HG03196 (cell line): Measurements from ENCODE around the gene MEF2C.
"Not testable (repeated sequence)": the region's sequence is repeated elsewhere in the genome, so short reads cannot be mapped to it uniquely, and the experiment has no call there.

Source experiments
- ATAC-seq: cut with Tn5 transposase; IDR thresholded peaks from one replicate; pipeline ENCODE4 v1.9.1; 2021; ENCODE audit not compliant: unreplicated experiment

Gene MEF2C

DNA sequence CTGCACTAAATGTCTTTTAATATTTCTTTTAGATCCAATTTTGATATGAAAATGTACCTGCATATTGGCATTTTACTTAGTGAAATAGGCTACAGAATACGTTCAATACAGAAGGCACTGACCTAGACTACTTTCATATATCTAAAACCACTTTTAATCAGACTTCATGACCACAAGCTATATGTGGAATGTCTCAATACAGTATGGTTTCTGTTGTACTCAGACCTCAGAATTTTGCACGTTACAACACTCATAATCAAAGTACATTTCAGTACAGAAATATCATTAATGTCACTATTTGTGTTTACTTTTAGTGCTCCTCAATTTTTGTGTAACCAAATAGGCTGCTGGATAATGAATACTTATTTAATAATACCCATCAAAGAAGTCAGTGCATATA, 74.8 kb downstream of the MEF2C start:
- peak; percentile 64 for ATAC-seq

DNA sequence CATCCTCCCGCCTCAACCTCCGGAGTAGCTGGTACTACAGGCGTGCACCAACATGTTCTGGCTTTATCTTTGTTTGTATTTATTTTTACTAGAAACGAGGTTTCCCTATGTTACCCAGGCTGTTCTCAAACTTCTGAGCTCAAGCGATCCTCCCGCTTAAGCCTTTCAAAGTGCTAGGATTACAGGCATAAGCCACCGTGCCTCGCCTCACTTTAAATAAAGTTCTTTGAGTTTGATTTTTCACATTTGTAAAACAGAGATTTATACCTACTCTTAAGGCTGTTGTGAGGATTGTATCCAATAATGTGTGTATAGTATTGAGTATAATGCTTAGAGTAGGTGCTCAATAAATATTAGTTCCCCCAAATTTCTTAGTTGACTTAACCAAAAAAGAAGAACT, 75.7 kb downstream of the MEF2C start:
- no peak for ATAC-seq

DNA sequence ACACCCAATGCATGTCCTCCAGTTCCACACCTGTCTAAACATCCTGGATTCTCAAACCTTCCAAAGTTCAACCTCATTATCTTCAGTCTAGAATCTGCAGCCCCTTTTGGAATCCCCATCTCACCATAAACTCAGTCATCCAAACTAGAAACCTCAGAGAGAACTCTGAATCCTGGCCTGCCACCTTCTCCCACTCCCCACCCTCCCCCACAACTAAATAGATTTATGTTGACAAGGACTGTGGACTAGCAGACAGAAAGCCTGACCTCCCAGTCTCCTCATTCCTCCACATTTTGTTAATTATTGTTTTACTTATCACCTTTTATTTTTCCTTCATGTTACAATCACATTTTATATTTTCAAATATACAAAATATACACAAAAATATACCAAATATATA, 76.6 kb downstream of the MEF2C start:
- no peak for ATAC-seq

DNA sequence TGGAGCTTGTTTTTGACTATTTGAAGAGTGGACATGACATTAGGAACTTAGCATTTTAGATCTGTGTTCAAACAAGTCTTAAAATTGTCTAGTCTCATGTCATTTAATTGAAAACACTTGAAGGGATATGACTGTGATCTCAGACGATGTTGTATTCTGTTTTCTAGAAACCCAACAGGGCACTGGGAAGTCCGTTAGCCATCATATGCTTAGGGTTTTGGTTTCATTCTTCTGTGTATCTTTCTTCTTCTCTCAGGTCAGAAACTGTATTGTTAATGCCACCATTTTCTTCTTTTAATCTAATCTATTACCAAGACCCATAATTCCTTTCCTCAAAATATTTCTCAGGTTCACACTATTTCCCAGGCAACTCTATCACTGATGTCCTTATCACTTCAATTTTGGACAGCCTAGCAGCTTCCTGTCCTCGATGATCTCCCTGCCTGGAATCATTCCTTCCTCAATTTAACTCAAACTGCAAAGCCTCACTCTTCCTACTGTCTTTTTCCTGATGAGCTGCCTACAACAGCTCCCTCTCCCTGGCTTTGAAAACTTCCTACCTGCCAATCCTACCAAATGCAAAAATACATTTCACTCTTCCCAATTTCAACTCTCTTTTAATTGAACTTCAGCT, 77.7 kb downstream of the MEF2C start:
- no peak for ATAC-seq

DNA sequence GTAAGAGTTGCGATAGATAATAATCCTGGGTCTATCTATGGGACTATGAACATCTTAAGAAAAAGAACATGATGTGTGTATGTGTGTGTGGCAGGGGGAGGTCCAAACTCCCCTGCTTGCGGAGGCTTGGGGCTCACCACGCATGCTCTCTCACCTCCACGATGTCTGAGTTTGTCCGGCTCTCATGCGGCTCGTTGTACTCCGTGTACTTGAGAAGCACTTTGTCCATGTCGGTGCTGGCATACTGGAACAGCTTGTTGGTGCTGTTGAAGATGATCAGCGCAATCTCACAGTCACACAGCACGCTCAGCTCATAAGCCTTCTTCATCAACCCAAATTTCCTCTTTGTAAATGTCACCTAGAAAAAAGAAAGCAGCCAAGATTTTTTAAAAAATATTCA, 78.5 kb downstream of the MEF2C start:
- ATAC-seq, result no peak

DNA sequence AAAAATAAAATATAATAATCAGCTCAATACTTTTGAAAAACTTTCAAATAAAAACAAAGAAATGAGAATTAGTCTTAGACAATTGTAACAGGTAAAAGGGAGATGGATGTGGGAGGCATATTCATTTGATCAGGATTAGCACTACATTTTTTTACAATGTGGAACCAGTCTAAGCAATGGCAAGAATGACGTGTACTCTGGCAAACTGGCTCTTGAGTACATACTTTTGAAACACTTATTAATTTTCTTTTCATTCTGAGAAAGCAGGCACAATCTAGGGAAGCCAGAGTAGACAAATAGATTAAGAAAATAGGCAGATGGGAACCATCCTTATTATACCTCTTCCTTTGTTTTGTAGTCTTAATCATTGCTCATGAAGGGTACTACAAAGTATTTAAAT, 79.7 kb downstream of the MEF2C start:
- ATAC-seq, result no peak

DNA sequence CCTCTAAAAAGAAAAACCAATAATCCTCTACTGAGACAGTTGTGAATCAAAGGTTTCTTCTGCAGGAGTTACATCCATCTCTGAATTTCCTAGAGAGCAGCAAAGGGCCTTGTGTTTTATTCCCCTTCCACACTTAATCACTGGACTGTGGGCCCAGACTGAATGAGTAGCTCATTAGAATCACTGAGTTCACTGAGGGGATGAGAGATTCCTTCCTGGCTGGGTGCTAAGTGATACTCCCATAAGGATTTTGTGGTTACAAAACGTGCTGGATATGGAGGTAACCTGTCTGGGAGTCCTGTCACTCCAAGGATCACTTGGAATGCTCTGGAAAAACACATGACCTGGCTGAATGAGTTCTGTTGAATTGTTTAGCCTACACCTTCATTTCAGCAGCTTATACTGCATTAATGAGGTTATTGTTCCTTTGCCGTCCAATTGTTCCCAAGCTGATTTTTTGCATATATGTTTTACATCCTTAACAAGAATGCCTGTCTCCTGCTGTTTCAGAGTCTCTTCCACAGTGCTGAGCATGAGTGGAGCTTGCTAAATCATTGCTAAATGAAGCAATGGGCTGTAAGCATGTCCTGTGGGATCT, 82.9 kb downstream of the MEF2C start:
- no peak for ATAC-seq

DNA sequence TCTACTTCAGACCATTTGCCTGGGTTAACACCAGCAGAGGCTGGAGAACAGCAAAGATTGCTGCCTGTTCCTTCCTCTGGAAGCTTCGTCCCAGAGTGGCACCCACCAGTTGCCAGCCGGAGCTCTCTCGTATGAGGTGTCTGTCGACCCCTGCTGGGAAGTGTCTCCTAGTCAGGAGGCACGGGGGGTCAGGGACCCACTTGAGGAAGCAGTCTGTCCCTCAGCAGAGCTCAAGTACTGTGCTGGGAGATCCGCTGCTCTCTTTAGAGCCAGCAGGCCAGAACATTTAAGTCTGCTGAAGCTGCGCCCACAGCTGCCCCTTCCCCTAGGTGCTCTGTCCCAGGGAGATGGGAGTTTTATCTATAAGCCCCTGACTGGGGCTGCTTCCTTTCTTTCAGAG, 84.1 kb downstream of the MEF2C start:
- ATAC-seq, result not testable (repeated sequence)

DNA sequence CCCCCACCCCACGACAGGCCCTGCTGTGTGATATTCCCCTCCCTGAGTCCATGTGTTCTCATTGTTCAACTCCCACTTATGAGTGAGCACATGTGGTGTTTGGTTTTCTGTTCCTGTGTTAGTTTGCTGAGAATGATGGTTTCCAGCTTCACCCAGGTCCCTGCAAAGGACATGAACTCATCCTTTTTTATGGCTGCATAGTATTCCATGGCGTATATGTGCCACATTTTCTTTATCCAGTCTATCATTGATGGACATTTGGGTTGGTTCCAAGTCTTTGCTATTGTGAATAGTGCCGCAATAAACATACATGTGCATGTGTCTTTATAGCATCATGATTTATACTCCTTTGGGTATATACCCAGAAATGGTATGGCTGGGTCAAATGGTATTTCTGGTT, 89.2 kb downstream of the MEF2C start:
- not testable (repeated sequence) for ATAC-seq

DNA sequence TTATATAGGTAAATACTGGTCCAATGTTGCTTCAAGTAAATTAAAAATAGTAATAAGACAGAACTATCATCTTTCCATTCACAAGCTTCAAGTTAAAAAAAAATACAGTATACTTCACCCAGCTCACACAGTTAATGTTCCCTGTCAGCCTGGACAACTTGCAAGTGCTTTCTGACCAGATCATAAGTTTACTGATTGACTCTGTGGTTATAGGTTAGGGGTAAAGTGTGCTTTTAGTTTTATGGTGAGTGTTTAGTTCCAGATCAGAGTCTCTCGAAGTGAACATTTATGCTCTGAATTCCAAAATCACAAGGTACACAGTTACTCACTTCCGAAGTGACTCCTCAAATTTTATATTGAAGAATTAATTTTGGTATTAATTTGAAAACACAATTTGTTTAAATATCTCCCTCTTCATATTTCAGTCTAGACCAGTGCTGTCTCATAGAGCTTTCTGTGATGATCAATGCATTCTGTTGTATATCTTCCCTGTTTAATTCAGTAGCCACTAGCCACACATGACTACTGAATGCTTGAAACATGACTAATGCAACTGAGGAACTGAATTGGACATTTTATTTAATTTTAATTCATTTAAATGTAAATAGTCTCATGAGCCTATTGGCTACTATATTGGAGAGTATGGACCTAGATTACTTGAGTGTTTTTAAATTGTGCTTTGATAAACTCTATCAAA, 90.7 kb downstream of the MEF2C start:
- peak; percentile 85 for ATAC-seq

DNA sequence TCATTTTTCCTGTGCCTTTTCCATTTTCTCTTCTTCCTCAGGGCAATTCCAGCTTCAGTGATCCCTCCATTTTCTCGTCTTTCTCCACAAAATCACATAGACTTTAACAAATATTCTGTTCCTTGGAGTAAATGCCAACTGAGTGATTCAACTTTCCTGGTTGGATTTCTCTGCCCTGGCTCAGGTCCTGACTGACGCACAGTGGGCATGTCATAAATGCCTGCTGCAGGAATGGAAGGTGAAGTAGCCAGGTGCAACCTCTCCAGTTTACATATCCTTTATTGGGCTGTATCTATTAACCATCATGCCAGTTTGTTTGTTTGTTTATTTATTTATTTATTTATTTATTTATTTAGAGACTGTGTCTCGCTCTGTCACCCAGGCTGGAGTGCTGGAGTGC, 95.1 kb downstream of the MEF2C start:
- ATAC-seq, result no peak

DNA sequence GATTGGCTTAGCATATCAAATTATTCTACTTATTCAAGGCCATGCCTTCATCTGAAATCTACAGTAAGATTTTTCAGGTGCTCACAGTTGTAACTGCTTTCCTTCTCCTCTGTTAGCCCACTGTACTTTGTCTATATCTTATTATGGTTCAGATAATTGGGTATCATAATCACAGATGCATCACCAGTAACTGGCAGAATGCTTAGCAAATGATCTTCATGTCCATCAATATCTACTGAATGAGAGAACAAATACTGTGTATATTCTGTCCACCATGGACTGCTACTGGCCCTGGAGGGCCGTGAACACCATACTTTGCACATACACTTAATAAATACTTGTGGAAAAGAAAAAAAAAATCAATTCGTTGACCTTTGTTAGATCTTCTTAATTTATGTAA, 96.2 kb downstream of the MEF2C start:
- no peak for ATAC-seq

DNA sequence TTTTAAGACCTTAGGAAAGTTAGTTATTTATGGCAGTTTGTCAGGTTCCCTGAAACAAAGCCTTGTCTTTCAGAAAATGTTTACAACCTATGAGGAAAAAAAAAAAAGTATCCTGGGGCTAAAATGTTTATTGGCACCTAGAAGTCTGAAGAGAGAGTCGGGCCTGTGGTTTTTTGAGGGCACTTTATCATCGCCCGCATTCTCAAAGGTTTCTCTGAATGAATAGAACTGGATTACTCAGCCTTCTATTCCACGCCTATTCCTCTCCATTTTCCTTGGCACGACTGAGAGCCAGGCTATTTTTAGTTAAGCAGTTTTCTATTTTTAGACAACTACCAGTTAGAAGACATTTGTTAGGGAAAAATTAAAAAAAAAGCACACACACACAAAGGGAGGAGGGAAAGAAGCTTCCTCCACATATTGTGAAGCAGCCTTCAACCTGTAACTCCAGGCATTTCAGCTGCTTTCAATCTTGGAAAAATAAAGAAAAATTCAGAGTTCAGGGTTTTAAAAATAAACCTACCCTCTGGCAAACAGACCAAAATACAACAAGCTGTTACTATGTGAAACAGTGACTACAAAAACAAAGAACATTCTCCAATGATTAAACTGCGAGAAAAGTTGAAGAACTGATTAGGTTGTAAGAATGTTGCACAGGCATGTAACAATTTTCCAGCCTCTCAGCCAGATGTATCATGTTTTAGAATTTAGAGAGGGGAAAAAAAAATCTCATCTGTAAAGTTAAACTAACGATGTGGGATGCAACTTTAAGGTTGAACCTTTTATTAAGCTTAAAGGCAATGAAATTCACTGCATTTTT, 97.0 kb downstream of the MEF2C start:
- peak; percentile 69 for ATAC-seq

DNA sequence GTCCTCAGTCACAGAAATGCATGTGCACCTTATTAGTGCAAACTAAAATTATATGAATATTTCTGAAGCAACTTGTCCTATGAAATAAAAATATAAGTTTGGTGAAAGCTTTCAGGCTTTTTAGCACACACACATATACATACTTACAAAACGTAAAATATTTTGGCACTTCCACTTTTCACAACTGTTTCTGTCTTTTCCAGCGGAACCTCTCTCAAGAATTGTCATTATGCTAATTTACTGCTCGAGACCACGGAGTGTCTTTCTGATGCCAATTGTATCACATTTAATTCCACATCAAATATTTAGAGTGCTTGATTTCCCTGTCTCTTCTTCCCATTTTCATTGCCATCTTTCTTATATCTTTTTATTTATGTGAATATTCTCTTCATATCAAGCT, 100.4 kb downstream of the MEF2C start:
- ATAC-seq, result no peak

DNA sequence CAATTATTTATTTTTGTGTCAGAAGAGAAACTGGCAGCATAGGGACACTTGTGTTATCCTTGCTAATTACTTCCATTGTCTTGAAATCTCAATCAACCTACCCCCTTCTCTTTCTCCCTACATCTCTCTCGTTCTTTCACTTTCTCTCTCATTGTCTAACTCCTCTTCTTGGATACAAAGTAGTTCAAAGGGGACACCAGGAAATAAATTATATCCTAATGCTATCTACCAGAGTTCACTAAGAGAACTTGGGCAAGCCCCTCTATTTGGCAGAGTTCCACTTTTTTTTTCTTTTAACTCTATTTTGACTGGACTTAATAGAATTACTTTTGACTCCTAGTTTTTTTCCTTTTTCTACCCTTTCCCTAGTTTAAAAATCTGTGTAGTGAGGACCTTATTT, 102.2 kb downstream of the MEF2C start:
- ATAC-seq, result no peak

DNA sequence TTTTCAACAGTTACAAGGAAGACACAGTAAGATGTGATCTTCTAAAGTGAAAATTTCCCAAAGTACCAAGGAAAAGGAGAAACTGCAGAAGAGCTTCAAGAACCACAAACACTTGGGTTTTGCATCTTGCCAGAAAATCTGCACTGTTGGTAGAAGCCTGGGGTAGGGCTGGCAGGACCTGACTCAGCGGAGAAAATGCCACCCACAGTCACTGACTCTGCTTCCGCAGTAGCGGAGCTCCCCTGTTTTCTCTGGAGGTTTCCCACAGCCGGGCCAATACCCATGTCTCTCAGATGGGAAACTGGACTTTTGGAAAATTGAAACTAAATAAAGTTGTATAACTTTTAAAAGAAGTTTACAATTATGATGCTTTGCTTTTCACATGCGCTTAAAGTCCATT, 104.2 kb downstream of the MEF2C start:
- ATAC-seq, result no peak

DNA sequence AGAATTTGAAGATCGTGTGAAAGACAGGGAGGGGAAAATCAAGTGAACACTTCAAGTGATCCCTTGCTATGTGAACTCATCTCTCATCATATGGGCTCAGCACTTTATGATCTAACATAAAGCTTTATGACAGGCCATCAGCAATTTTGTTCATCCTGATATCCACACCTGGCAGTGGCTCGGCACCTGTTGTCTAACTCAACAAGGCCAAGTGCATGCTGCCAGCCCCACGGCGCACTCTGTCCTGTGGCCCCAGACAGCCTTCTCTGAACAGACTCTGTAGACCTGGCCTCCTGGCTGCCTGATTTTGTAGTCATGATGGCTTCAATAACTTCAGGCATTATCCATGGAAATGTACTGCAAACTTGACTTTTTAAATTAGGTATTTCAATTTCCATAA, 106.3 kb downstream of the MEF2C start:
- no peak for ATAC-seq

DNA sequence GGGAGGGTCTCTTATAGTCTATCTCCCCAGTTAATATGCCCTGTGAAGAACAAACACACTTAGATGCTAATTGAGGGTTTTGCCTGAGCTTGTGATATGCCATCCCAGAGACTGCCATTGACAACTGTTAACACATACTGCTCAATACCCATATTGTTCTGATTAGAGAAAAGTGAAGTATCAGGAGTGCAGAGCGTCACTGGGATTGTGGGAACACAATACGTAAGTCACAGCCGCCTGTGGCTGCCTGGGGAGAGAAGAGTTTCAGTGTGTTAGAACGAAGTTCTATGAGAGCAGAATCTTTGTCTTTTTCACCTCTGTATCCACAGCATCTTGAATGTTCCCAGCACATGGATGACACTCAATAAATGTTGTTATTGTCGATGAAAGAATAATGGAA, 110.2 kb downstream of the MEF2C start:
- no peak for ATAC-seq

DNA sequence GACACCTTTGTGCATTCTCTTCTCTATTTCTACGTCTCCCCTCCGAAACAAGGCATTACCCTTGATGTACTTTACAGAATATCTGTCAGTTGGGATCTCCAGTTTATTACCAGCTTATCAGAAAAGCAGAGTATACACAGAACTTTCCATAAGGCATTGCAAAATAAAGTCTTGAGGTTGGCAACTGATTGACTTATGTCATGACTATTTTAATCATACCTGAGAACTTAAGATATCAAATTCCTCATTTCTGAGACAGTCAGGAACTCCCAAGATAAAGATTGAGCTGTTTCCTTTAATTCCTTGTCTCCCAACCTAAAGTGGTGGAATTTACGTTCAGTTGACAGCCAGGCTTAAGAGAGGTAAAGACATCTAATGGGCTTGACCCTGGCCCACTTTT, 110.9 kb downstream of the MEF2C start:
- no peak for ATAC-seq

DNA sequence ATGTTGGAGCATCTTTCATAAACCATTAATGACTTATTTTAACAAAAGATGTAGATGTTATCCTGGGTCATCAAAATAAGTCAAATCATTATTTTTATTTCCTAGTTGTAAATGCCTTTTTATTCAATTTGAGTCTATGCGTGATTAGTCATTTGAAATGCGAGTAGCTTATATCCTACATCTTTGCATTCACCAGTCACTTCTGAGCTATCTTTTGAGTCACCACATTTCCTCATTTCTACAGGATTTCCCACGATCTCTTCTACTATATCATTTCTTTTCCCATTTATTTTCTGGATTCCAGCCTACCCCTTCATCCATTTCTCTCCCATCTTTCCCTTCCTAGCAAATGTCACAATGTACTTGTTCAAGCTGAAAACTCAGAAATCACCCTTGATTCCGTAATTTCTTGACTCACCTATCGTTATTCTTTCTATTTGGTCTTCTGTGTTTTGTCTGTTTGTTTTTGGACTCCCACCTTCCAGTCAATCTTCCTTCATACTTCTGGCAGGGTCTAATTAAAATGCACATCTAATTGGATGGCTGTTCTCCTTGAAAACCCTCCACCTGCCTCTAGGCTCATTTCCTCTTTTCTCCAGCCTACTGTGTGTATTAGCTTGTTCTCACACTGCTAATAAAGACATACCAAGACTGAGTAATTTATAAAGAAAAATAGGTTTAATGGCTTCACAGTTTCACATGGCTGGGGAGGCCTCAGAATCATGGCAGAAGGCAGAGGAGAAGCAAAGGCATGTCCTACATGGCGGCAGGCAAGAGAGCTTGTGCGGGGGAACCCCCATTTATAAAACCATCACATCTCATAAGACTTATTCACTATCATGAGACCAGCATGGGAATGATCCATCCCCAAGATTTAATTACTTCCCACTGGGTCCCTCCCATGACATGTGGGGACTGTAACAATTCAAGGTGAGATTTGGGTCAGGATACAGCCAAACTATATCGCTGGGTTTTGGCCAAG, 112.4 kb downstream of the MEF2C start:
- ATAC-seq, result no peak

DNA sequence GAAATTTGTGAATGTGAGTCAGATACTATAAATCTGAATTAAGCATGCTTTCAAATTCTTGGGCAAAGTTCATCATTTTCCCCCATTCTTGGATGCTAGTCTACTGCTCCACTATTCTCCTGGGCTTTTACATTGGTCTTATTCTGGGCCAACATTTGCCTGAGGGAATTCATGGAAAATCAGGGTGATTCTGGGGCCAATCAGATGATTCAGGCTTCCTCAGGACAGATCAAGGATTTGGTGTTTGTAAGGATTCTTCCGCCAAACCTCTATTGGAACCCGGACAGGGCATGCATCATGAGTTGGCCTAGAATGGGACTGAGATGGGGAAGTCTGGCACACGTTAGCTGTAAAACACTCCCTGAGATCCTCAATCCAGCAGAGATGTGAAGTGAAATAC, 113.8 kb downstream of the MEF2C start:
- ATAC-seq, result no peak
